Measurements from ENCODE around the gene ADM. TPM values are rescaled to one million over a fixed set of nuclear protein-coding genes. Genes with fewer than 3 reads are reported as not detected.
"Not testable (repeated sequence)": the region's sequence is repeated elsewhere in the genome, so short reads cannot be mapped to it uniquely, and the experiment has no call there.

Gene ADM, protein sequence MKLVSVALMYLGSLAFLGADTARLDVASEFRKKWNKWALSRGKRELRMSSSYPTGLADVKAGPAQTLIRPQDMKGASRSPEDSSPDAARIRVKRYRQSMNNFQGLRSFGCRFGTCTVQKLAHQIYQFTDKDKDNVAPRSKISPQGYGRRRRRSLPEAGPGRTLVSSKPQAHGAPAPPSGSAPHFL
- polyA plus RNA-seq (2013, experiment 1 of 2; ENCODE audit: insufficient read length): 146 TPM
- 116 TPM for polyA plus RNA-seq (2013, experiment 2 of 2; ENCODE audit: insufficient read length)

DNA sequence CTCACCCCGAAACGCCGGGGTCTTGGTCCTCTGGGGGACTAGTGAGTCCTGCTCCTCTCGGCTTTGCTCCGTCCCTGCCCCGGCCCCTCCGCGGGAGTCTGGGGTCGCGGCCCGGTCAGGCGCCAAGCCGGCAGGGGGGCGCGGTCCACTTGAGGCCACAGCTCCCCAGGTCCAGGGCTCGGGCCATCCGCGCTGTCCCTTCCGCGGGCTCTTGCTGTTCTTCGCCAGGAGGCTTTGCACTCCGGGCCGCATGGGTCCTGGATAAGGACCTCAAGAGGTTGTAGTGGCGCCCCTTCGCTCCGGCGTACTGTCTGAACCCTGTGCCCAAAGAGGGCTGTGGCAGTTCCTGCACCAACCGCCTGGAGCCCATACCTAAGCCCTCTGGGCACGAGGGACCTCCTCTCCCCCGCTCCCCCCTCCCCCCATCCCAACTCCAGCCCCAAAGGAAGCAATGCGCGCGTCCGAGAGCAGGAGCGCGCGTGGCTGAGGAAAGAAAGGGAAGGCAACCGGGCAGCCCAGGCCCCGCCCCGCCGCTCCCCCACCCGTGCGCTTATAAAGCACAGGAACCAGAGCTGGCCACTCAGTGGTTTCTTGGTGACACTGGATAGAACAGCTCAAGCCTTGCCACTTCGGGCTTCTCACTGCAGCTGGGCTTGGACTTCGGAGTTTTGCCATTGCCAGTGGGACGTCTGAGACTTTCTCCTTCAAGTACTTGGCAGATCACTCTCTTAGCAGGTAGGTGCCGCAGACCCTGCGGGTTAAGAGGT, at the start of gene ADM:
ADM (plus strand) TSS at position 579 of the 767 bp plus-strand sequence. CDS start 628 bp downstream, outside the sequence.
- peak; percentile 96 for DNase-seq

DNA sequence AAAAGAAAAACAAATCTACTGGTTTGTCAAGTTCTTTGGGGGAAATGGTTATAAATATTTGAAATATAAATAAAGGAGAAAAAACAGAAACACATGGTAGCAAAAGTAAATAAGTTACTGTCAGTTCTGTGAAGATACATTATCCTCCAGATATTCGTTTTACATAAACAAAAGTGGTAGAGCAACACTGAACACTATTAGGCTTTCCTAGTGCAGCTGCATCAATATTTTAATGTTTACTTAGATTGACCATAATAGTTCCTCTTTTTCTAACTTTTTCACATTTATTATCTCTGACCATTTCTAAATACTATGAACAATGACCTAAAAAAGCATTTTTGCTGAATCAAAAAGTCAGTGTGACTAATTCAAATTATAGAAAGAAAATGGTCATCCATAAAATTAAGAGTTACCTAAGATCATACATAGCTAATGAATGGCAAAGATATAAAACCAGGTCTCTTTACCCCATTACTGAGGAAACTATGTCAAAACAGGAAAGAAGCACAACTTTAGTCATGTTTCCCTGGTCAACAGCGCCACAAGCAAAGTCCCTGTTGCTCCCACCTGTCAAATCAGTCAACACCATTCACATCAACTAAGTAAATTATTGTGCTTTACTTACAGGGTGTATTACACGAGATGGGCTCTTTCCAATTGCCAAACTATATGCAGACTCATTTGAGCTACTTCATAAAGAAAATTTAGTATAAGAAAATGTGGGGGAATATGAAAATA, 49.3 kb upstream of the ADM start:
- no peak for DNase-seq

DNA sequence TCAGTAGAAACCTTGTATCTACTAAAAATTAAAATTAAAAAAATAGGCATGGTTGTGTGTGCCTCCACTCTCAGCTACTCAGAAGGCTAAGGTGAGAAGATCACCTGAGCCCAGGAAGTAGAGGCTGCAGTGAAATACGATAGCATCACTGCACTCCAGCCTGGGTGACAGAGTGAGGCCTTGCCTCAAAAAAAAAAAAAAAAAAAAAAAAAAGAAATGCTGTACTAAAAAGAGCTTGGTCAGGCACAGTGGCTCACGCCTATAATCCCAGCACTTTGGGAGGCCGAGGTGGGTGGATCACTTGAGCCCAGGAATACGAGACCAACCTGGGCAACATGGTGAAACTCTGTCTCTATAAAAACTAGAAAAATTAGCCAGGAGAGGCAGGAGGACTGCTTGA, 47.4 kb upstream of the ADM start:
- DNase-seq: no peak

DNA sequence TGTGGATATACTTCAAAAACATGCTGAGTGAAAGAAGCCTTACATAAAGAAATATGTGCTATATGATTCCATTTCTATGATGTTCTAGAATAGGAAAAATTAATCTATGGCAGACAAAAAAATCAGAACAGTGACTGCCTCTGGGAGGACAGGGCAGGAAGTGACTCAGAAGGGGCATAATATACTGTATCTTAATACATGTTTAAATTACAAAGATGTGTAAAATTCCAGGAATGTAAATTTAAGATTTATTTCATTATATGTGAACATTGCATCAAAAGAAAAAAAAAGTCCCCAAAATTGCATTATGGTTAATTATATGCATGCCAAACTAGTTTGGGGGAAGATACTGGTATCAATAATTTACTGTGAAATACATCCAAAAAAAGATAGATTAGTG, 43.1 kb upstream of the ADM start:
- peak; percentile 79 for DNase-seq

- DNase-seq: peak; percentile 67
Observed at GRCh38 chr11:10263929-10264328, 40.9 kb upstream of the ADM start.

GRCh38 chr11:10264716-10265115, 40.2 kb upstream of the ADM start:
- DNase-seq: not testable (repeated sequence)

- no peak for DNase-seq
Observed at GRCh38 chr11:10265936-10266335, 38.9 kb upstream of the ADM start.

DNA sequence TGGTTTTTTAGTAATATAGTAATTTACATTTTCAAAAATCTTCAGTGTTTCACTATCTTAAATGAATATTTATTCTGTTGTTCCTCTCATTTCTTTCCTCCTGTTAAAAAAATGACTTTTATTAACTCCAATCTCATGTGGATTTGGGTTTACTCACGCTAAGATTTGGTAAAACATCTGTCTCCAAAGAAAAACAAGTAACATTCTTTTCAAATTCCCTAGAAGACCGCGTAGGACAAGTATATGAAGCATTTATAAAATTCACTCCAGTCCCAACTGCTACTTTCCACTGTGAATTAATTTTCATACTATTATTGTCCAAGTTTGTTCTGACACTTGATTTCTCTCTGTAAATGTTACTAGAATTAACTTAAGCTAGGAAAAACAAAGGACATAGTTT, 37.1 kb upstream of the ADM start:
- DNase-seq: peak; percentile 74

- peak; percentile 51 for DNase-seq
Observed at GRCh38 chr11:10268746-10269488, 36.0 kb upstream of the ADM start.

- DNase-seq: no peak
Observed at GRCh38 chr11:10272132-10272531, 32.7 kb upstream of the ADM start.

DNA sequence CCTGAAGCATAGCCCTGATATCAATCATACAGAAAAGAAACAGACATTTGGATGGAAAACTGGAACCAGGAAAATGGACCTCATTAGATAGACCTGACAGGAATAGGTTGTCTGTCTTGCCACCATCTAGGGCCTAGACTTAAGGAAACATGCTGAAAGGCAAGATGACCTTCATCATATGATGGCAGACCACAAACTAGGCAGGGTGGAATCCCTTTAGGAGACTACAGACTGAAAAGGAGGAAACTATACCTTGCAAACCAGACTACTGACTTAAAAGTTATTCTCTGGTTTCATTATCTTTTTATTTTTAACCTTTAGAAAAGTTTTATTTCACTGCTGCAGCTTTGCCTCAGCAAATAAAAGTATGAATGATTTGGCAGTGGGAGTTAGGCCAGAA, 31.1 kb upstream of the ADM start:
- DNase-seq: no peak

DNA sequence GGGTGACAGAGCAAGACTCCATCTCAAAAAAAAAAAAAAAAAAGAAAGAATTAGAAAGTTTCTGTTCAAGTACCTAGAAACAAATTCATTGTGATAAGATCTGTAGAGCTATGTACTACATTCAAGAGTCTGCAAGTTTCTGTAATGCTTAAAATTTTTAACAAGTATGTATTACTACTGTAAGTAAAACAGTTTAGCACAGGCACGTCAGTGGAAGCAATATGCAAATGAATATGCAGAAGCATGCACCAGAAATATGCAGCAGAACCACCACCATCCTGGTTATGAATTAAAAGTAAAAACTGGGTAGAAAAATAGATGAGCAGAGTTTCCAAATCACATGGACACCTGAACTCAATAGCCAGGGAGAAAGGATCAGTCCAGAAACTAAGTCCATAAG, 30.1 kb upstream of the ADM start:
- DNase-seq: peak; percentile 40

- no peak for DNase-seq
Observed at GRCh38 chr11:10275714-10276113, 29.2 kb upstream of the ADM start.

DNA sequence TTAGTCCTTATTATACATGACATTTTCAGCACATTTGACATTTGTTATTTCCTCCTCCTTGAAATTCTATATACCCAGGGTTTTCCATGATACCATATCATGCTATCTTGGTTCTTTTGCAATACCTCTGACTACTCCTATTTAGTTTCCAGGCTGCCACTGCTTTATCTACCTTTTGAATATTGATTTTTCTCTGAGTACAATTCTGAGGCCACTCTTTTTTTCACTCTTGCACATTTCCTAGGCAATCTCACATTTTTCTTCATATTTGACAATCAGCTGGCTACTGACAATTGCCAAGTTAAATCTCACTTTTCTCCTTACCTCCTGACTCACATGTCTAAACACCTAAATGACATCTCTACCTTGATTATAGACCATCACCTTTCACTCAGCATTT, 22.8 kb upstream of the ADM start:
- no peak for DNase-seq

DNA sequence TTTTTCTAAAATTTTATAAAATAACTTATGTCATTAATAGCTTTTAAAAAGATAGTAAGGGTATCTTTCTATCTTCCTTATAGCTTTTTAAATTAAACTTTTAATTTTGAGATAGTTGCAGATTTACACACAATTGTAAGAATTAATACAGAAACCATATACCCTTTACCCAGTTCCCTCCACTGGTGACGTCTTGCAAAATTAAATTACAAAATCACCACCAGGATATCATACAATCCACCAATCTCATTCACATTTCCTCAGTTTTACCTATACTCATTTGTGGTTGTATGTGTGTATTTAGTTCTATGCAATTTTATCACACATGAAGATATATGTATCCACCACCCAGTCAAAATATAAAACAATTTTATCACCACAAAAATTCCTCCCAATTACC, 20.9 kb upstream of the ADM start:
- DNase-seq: no peak

GRCh38 chr11:10285148-10285802, 19.6 kb upstream of the ADM start:
- no peak for DNase-seq

DNA sequence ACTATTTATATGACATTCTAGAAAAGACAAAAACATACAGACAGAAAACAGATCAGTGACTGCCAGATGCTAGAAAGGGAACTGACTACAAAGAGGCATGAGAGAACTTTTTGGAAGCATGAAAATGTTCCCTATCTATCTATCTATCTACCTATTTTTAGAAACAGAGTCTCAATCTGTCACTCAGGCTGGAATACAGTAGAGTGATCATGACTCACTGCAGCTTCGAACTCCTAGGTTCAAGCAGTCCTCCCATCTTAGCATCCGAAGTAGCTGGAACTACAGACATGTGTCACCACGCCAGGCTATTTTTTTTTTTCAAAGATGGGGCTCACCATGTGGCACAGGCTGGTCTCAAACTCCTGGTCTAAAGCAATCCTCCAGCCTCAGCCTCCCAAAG, 17.7 kb upstream of the ADM start:
- DNase-seq: peak; percentile 31

DNA sequence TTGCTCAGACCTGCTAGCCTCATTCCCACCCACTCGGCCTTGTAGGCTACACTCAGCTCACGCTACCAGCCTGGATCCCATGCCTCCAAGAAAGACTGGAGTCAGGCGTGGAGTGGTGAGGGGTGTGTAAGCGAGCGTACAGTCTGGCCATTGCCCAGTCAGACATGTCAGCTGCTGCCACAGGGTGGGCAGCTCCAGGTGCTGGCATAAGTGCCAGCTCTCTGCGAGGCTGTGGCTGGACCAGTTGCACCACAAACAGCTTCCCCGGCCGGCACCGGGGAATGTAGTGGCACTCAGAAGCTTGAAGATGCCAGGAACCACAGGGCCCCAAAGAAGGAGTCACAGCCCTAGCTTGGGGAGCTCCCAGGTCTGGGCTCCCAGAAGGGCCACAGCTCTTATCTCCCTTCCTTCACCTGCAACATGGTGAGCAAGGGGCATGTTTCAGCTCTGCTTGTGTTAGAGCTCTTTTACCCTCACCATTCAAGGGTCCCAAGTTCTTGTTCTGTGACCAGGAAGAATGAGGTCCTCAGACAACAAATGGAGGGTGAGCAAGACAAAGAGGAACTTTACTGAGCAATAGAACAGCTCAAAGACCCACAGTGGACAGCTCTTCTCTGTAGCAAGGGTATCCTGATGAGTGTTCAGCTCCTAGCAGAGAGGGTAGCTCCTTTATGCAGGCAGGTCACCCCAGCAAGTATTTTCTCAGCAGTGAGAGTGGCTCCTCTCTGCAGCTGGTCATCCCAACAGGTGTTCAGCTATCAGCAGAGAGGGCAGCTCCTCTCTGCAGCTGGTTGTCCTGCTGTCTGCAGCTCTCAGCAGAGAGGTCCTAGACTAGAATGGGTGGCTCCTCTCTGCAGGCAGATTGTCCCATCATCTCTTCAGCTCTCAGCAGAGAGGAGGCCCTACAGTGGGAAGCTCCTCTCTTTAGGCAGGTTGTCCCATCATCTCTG, 16.8 kb upstream of the ADM start:
- no peak for DNase-seq

DNA sequence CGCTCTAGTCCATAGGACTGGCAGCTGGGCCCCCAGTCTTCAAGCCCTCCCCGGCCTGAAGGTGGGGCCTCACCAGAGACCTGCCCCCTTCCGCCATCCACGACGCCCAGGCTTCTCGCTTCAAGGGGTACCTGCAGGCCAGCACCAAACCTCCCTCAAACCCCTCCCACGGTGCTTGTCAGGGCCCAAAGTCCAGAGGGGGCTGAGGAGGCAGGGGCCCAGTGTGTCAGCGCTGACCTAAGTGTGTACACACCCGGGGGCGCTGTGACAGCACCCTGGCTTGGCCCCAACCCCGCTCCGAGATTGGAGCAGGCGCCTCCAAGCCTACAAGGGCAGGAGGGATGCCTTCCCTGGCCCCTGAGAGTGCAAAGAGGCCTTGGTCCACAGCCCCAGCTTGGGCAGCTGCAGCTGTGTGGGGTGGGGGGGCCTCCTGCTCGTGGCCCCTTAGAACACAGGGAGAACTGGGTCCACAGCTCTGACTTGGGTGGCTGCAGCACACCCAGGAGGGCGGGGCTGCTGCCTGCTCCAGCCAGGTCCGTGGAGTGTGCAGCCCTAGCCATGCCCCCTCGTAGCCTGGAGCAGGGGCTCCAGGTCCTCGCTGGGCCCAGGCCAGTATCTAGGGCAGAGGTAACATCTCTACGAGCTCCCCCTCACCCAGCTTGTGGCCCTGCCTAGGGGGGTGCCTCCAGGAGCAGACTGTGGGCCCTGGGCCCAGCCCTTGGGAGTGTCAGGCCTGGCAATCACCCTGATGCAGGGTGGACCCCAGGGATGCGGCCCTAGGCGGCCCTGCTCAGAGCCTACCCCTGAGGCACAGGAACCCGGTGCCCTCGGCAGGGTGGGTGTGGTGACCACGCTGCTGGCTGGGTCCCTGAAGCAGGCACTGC, 15.8 kb upstream of the ADM start:
- DNase-seq: no peak

All from fibroblast of skin of back (primary cell).